Lung (tissue), 12 donors: ENCODE results near the gene PCSK4. TPM values are rescaled to one million over a fixed set of nuclear protein-coding genes. Genes with fewer than 3 reads are reported as not detected.
"Not testable (repeated sequence)": the region's sequence is repeated elsewhere in the genome, so short reads cannot be mapped to it uniquely, and the experiment has no call there.

Experiments
- ATAC-seq: fragments of 200-7000 bp; cut with Tn5 transposase; one replicate; pipeline ENCODE4 v1.9.1; 2020; ENCODE audit warnings: moderate number of reproducible peaks; ENCODE audit not compliant: insufficient read depth, low FRiP score
- DNase-seq, 3 donors: peaks; one replicate each; pipeline ENCODE4 v3.0.0-alpha.2; 2013 to 2017
- H3K27ac ChIP-seq, 2 donors: one replicate each; pipeline ENCODE4 v1.5.1; 2013; ENCODE audit warnings: mild to moderate bottlenecking in 2 of 2, moderate library complexity in 2 of 2, control low read depth in 1 of 2, inconsistent platforms in 1 of 2, low read depth in 1 of 2, low read length in 1 of 2
- H3K27me3 ChIP-seq, 3 donors: one replicate each; pipeline ENCODE4 v1.5.1; 2013; ENCODE audit warnings: low read length in 2 of 3; ENCODE audit not compliant: control insufficient read depth in 3 of 3, insufficient read depth in 3 of 3
- H3K36me3 ChIP-seq, 4 donors: one replicate each; pipeline ENCODE4 v1.5.1; 2013; ENCODE audit warnings: low read length in 4 of 4, mild to moderate bottlenecking in 1 of 4, moderate library complexity in 1 of 4; ENCODE audit not compliant: control insufficient read depth in 4 of 4, insufficient read depth in 4 of 4
- H3K4me1 ChIP-seq, 5 donors: one replicate each; pipeline ENCODE4 v1.5.1; 2013; ENCODE audit warnings: low read length in 5 of 5, mild to moderate bottlenecking in 2 of 5, moderate library complexity in 1 of 5; ENCODE audit not compliant: control insufficient read depth in 5 of 5, insufficient read depth in 5 of 5
- H3K4me3 ChIP-seq: one replicate; pipeline ENCODE4 v1.5.1; 2013; ENCODE audit warnings: mild to moderate bottlenecking, control low read depth, moderate library complexity
- H3K9ac ChIP-seq, 2 donors: one replicate each; pipeline ENCODE4 v1.5.1; 2013; ENCODE audit warnings: low read length in 2 of 2, control low read depth in 1 of 2; ENCODE audit not compliant: insufficient read depth in 1 of 2
- H3K9me3 ChIP-seq, 4 donors: one replicate each; pipeline ENCODE4 v1.5.1; 2013; ENCODE audit warnings: low read length in 3 of 4, mild to moderate bottlenecking in 1 of 4, moderate library complexity in 1 of 4; ENCODE audit not compliant: control insufficient read depth in 4 of 4, insufficient read depth in 3 of 4
- WGBS, 2 donors: extraction: QIAGEN DNeasy Blood & Tissue Kit; methylation state at CpG; one replicate each; pipeline ENCODE4 v1.1.7; 2013; 5-methylcytosine and 5-hydroxymethylcytosine counted together
- polyA plus RNA-seq, 2 donors: library from polyadenylated mRNA; stranded (reverse); fragments of 200-250 nt; gene quantifications; one replicate each; pipeline ENCODE4 v1.2.1, GENCODE V29; 2013
- total RNA-seq, 2 donors: library from RNA; depleted of rRNA in 1 of 2; stranded (reverse); fragments of >200 nt in 1 of 2; gene quantifications; one replicate each; pipeline ENCODE4 v1.2.1, GENCODE V29; 2014 to 2021
- TF ChIP-seq, protein P1 (sequence below): IDR thresholded peaks from 2 replicates; pipeline ENCODE4 v1.5.1; 2012; ENCODE audit warnings: mild to moderate bottlenecking; ENCODE audit errors: control extremely low read depth, extremely low read depth
- donor health status: control.
- donor health status: control.
- donor health status: Bipolar disorder and iron deficiency.
- donor health status: healthy.
- donor health status: DM: yes; HTN: yes; CAD: no.

The PCSK4 gene
- total and polyA plus RNA-seq, 4 donors, result 2.3 to 7.9 (median 5.4) TPM

DNA sequence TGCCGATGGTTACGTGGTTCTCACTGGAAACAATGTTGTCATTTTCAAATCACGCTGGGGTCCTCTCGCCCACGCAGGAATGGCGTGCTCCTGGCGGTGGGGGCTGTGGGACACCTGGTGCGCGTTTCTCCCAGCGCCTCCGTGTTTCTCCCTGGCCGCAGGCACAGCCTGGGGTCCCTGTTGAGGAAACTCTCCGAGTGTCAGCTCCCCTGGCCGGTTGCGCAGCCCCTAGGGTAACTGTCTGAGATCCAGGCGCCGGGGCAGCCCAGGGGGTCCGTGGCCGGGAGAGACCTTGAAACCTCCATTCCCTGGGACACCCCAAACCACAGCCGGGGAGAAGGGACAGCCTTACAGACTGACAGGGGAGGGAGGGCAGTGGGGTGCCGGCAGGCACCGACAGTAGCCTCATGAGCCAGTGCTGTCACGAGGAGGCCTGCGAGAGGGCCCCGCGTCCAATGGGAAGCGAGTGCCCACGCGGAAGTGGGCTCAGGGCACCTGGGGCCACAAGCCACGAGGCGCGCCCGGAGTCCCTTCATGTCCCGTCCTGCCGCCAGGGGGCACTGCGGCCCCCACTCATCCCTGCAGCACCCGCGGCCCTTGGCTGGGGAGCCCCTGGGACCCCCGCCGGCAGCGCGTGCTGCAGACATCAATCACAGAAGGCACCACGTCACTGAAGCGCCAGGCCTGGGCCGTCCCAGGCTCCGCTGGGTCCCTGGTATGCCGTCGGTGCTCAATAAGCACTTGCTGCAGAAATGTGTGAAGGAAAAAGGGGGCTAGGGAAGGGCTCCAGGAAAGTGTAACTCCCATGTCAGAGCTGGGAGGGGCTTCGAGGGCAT, 13.2 kb upstream of the PCSK4 start:
- DNase-seq (peak in 2 of 3 donors; percentile 25 to 51), ATAC-seq (no peak)
- TF ChIP-seq, protein P1, sequence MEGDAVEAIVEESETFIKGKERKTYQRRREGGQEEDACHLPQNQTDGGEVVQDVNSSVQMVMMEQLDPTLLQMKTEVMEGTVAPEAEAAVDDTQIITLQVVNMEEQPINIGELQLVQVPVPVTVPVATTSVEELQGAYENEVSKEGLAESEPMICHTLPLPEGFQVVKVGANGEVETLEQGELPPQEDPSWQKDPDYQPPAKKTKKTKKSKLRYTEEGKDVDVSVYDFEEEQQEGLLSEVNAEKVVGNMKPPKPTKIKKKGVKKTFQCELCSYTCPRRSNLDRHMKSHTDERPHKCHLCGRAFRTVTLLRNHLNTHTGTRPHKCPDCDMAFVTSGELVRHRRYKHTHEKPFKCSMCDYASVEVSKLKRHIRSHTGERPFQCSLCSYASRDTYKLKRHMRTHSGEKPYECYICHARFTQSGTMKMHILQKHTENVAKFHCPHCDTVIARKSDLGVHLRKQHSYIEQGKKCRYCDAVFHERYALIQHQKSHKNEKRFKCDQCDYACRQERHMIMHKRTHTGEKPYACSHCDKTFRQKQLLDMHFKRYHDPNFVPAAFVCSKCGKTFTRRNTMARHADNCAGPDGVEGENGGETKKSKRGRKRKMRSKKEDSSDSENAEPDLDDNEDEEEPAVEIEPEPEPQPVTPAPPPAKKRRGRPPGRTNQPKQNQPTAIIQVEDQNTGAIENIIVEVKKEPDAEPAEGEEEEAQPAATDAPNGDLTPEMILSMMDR, result peak; percentile 13
- H3K36me3 ChIP-seq, result no peaks in the 10 kb centered on the region
- H3K9ac ChIP-seq, result no peak overlapping the region
- peaks cover 0 to 5% (median 0%) of the 10 kb centered on the region in 4 donors for H3K9me3 ChIP-seq
- 8 to 11% methylated on average over 44 to 49 of the region's 49 CpGs for WGBS, 2 donors
- peaks cover 0 to 27% (median 25%) of the 10 kb centered on the region in 3 donors for H3K27me3 ChIP-seq
- H3K4me3 ChIP-seq, result no peak overlapping the region
- peaks cover 0 to 7% (median 6%) of the 10 kb centered on the region in 5 donors for H3K4me1 ChIP-seq
- H3K27ac ChIP-seq, result no peak overlapping the region

DNA sequence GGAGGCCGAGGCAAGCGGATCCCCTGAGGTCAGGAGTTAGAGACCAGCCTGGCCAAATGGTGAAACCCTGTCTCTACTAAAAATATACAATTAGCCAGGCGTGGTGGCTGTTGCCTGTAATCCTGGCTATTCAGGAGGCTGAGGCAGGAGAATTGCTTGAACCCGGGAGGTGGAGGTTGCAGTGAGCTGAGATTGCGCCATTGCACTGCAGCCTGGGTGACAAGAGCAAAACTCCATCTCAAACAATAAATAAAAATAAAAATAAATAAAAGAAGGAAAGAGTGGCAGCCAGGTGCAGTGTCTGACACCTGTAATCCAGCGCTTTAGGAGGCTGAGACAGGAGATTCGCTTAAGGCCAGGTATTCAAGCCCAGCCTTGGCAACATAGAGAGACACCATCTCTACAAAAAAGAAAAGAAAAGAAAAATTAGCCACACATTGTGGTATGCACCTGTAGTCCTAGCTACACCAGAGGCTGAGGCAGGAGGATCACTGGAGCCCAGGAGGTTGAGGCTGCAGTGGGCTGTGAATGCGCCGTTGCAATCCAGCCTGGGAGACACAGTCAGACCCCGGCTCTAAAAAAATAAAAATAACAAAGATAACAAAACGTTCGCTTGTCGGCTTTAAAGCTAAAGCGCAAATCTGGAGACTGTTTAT, 12.4 kb upstream of the PCSK4 start:
- Histone ChIP-seq H3K4me1 (peaks cover 0 to 7% (median 4%) of the 10 kb centered on the region in 5 donors), H3K36me3 (no peaks in the 10 kb centered on the region), H3K4me3 (no peak overlapping the region), H3K27me3 (peaks cover 0 to 27% (median 25%) of the 10 kb centered on the region in 3 donors), H3K9me3 (peaks cover 0 to 2% (median 0%) of the 10 kb centered on the region in 4 donors), H3K27ac (no peak overlapping the region), H3K9ac (no peak overlapping the region)
- TF ChIP-seq, protein P1, result no peak
- ATAC-seq (no peak), DNase-seq (no peak)
- WGBS, 2 donors, result 62 to 72% methylated on average over 14 of the region's 14 CpGs

DNA sequence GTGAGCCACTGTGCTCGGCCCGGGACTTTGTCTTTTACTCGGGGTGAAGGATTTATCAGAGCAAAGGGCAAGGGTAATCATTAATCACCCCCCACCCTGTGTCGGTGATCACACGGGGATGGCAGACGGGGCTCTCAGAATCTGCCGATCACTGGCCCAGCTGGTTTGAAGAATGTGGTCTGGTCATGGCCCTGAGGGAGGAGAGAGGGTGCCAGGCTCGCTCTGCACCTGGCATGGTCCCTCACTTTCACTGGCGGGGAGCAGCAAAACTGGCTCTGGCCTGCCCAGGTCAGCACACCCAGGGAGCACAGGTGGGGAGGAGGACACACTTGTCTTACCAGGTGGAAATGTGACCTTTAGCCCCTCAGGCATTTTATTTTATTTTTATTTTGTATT, 11.0 kb upstream of the PCSK4 start:
- peaks cover 0 to 10% (median 6%) of the 10 kb centered on the region in 5 donors for H3K4me1 ChIP-seq
- TF ChIP-seq, protein P1, result no peak
- peaks cover 0 to 2% (median 0%) of the 10 kb centered on the region in 4 donors for H3K9me3 ChIP-seq
- H3K27ac ChIP-seq, result no peak overlapping the region
- H3K36me3 ChIP-seq, result no peaks in the 10 kb centered on the region
- DNase-seq (no peak), ATAC-seq (no peak)
- WGBS, 2 donors, result 47 to 78% methylated on average over 9 of the region's 9 CpGs
- no peak overlapping the region for H3K9ac ChIP-seq
- peaks cover 5 to 29% (median 25%) of the 10 kb centered on the region in 3 donors for H3K27me3 ChIP-seq
- no peak overlapping the region for H3K4me3 ChIP-seq

GRCh38 chr19:1499231-1499630, 9.1 kb upstream of the PCSK4 start:
- ATAC-seq, H3K9ac ChIP-seq, DNase-seq, H3K27ac ChIP-seq, H3K9me3 ChIP-seq, H3K36me3 ChIP-seq, H3K4me3 ChIP-seq: not testable (repeated sequence)
- Histone ChIP-seq H3K27me3 (peaks cover 5 to 19% (median 18%) of the 10 kb centered on the region in 3 donors), H3K4me1 (peaks cover 0 to 10% (median 6%) of the 10 kb centered on the region in 5 donors)
- 88 to 98% methylated on average over 11 to 34 of the region's 34 CpGs for WGBS, 2 donors
